Sigmoid colon (tissue), 4 donors: Measurements from ENCODE around the gene HECA.
A peak's percentile ranks its signal among the peaks of the same experiment; 100 is the strongest.
"Not testable (repeated sequence)": the region's sequence is repeated elsewhere in the genome, so short reads cannot be mapped to it uniquely, and the experiment has no call there.

ENCODE experiments used
- POLR2AphosphoS5 ChIP-seq, 4 donors: sonication (generic); formaldehyde crosslinking; IDR thresholded peaks; one replicate each; pipeline ENCODE4 v1.6.1; 2017; ENCODE audit warnings: antibody characterized with exemption in 4 of 4
- TF ChIP-seq, protein P1 (sequence below), 4 experiments: fragments of 450-650 bp in 3 of 4; fragments of 200-600 bp in 1 of 4; IDR thresholded peaks; one replicate each; pipeline ENCODE4 v1.5.1; 2016 to 2019; ENCODE audit warnings: antibody characterized with exemption in 4 of 4, mild to moderate bottlenecking in 3 of 4, moderate library complexity in 2 of 4

DNA sequence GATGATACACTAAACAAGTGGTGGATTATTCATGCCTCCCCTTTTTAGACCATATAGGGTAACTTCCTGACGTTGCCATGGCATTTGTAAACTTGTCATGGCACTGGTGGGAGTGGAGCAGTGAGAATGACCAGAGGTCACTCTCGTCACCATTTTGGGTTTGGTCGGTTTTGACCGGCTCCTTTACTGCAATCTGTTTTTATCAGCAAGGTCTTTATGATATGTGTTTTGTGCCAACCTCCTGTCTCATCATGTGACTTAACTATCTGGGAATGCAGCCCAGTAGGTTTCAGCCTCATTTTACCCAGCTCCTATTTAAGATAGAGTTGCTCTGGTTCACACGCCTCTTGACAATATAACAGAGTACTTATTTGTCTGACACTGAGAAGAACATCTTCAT lies 22.2 kb downstream of the HECA start:
- TF ChIP-seq, protein P1, sequence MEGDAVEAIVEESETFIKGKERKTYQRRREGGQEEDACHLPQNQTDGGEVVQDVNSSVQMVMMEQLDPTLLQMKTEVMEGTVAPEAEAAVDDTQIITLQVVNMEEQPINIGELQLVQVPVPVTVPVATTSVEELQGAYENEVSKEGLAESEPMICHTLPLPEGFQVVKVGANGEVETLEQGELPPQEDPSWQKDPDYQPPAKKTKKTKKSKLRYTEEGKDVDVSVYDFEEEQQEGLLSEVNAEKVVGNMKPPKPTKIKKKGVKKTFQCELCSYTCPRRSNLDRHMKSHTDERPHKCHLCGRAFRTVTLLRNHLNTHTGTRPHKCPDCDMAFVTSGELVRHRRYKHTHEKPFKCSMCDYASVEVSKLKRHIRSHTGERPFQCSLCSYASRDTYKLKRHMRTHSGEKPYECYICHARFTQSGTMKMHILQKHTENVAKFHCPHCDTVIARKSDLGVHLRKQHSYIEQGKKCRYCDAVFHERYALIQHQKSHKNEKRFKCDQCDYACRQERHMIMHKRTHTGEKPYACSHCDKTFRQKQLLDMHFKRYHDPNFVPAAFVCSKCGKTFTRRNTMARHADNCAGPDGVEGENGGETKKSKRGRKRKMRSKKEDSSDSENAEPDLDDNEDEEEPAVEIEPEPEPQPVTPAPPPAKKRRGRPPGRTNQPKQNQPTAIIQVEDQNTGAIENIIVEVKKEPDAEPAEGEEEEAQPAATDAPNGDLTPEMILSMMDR (IDR thresholded peaks at IDR 0.05) = not testable (repeated sequence)
- TF ChIP-seq POLR2AphosphoS5 (IDR thresholded peaks at IDR 0.05) = peak in 1 of 4 donors; percentile 11
